ENCODE results near the gene SCGB1A1.
"Not testable (repeated sequence)": the region's sequence is repeated elsewhere in the genome, so short reads cannot be mapped to it uniquely, and the experiment has no call there.

SCGB1A1 gene

GRCh38 chr11:62423012-62423411 is 4.2 kb downstream of the SCGB1A1 start:
- no peak for DNase-seq

- peak in 1 of 2 donors; percentile 25 for DNase-seq
These were observed 8.9 kb downstream of the SCGB1A1 start for GRCh38 chr11:62427630-62428233.

DNA sequence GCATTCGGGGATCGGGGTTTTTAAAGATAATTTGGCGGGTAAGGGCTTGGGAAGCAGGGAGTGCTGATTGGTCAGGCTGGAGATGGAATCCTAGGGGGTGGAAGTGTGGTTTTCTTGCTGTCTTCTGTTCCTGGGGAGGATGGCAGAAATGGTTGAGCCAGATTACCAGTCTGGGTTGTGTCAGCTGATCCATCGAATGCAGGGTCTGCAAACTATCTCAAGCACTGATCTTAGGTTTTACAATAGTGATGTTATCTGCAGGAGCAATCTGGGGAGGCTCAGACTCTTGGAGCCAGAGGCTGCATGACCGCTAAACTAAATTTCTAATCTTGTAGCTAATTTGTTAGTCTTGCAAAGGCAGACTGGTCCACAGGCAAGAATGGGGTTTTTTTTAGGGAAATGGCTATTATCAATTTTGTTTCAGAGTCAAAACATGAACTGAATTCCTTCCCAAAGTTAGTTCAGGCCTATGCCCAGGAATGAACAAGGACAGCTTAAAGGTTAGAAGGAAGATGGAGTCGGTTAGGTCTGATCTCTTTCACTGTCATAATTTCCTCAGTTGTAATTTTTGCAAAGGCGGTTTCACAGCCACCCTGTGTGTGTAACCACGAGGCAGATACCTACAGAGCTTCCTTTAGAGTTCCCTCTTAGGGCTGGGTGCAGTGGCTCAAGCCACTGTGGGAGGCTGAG is 10.2 kb downstream of the SCGB1A1 start:
- no peak for DNase-seq

GRCh38 chr11:62430425-62430824 is 11.6 kb downstream of the SCGB1A1 start:
- no peak for DNase-seq

GRCh38 chr11:62431171-62431901 is 12.5 kb downstream of the SCGB1A1 start:
- DNase-seq, result no peak

DNA sequence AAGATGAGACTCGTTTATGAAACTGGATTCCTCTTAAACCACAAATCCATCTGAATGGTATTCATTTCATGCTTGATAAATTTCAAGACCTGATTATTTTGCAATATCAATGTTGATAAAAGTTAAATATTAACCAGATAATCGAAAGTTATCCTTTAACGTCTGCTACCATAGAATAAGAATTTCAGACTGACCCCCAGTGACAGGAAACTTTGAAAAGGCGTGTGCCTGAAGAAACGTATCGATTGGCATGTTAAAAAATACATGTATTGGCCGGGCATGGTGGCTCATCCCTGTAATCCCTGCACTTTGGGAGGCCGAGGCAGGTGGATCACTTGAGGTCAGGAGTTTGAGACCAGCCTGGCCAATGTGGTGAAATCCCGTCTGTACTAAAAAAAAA is 13.9 kb downstream of the SCGB1A1 start:
- no peak for DNase-seq

- DNase-seq, result no peak
These were observed 14.5 kb downstream of the SCGB1A1 start for GRCh38 chr11:62433141-62433903.

GRCh38 chr11:62433904-62434276 is 15.1 kb downstream of the SCGB1A1 start:
- DNase-seq, result no peak

DNA sequence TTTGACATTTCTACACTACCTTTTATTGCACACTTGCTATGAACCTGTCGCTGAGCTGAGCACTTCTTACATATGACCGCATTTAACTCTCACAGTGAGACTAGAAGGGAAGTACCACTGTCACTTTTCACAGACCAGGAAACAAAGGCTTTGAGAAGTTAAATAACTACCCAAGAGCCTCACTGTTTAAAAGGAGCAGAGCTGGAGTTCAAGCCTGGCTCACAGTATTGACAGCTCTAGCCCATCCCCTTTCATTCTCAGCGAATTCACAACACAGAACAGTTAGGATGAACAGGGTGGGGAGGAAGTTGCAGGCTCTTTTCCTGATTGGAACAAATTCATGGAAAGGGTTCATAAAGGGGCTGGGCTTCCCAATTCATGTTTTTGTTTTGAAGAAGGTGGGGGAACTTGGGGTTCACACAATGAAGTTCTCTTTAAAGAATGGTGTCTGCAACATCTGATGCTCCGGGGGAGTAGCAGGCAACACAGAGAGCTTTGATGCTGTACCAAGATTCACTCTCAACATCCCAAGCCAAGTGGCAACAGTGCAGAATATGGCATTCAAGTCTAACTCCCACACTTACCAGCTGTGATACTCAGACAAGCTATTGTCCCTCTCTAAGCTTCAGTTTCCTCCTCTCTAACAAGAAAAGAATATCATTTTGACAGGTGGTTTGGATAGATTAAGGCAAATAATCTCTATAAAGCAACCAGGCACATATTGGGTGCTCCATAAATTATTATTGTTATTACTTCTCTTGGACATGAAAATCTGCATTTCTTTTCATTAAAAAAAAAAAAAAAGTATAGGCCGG is 17.2 kb downstream of the SCGB1A1 start:
- DNase-seq, result peak in 1 of 2 donors; percentile 38

- DNase-seq, result no peak
These were observed 18.8 kb downstream of the SCGB1A1 start for GRCh38 chr11:62437616-62438015.

GRCh38 chr11:62438641-62439040 is 19.8 kb downstream of the SCGB1A1 start:
- no peak for DNase-seq

DNA sequence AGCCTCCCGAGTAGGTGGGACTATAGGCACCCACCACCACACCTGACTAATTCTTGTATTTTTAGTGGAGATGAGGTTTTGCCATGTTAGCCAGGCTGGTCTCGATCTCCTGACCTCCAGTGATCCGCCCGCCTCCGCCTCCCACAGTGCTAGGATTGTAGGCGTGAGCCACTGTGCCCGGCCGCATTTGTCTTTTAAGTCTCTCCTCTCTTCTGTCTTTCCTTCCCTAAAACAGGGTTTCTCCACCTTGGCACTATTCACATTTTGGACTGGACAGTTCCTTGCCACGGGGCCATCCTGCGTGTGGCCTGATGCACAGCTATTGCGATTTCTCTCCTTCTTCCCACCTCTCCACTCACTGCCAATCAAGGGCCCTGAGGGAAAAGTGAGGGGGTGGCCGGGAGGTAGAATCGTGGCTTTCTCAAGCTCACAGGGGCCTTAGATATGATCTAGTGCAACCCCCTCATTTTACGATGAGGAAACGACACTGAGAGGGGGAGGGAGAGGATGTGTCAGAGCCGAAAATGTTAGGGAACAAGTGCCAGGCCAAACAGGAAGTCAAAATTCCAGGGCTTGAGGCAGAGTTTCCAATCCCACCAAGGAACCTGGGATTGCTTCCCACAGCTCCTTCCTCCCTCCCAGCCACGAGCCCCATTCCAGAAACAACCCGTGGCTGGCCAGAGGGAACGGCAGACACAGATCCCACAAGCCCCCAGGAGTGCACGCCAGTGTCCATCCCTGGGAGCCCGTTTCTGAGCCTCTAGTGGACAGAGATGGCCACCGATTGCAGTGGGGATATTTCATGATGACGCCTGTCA is 21.2 kb downstream of the SCGB1A1 start:
- no peak for DNase-seq

DNA sequence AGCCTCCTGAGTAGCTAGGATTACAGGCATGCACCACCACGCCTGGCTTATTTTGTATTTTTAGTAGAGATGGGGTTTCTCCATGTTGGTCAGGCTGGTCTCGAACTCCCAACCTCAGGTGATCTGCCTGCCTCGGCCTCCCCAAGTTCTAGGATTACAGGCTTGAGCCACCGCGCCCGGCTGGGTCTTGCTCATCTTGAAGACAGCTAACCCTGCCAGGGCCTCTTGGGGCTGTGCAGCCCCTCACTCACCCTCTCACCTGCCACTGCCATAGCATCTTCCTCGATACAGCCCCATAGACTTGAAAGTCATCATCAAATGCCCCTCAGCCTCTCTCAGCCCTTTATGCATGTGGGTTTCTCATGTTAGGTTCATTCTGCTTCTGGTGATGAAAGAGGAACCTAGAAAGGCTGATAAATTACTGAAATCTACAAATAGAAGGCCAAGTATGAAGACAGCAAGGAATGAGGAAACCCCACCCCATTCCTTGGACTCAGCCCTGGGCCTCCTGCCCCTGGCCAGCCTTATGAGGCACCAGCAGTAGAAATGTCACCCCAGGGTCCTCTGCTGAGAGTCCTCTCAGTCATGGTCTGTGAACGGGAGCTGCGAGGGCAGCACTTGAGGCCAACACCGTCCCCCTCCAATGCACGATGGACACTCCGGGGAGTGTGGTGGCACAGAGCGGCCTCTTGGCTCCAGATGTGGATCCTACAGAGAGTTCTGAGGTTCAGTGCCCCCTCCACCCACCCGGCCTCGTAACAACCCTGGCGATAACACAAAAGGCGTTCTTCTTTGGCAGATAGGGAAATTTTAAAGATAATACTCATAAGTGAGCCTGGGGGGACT is 24.8 kb downstream of the SCGB1A1 start:
- DNase-seq, result peak; percentile 14 to 41

DNA sequence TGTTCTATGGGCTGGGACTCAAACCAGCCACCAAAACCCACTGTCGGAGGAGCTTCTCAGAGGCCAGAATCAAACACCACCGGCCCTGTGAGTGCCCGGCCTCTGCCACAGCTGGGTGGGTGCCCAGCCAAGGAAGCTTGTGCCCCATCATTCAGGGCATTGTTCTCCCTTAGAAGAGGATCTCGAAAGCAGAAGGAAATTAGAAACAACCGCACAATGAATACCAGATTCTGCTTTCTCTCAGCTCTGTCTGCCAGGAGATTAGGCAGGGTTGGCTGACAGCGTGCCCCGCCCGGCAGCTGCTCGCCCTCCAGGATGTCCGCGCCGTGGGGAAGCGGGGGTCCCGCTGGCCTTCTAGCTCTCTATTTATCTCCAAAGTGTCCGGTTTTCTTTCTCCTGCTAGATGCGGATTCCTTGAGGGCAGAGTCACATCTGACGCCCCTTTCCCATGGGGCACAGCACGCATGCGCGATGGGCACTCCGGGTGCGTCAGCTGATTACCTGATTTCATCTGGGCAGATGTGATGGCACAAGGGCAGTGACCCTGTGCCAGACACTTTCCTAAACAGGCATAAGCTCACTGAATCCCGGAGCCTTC is 25.5 kb downstream of the SCGB1A1 start:
- peak; percentile 41 to 64 for DNase-seq

GRCh38 chr11:62444835-62445234 is 26.0 kb downstream of the SCGB1A1 start:
- DNase-seq, result no peak

DNA sequence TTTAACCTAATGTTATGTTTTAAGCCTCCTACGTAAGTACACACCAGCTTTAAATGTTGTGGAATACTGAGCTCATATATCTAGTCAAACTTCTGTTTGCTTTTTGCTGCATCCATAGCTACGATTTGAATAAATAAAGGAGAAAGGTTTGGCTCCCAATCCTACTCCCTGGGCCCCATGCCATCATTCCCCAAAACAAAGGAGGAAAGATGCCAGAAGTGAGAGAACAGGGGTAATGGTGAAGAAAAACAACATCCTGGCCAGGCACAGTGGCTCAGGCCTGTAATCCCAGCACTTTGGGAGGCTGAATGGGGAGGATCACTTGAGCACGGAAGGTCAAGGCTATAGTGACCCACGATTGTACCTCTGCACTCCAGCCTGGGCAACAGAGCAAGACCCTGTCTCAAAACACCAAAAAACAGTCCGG is 26.5 kb downstream of the SCGB1A1 start:
- DNase-seq, result no peak

DNA sequence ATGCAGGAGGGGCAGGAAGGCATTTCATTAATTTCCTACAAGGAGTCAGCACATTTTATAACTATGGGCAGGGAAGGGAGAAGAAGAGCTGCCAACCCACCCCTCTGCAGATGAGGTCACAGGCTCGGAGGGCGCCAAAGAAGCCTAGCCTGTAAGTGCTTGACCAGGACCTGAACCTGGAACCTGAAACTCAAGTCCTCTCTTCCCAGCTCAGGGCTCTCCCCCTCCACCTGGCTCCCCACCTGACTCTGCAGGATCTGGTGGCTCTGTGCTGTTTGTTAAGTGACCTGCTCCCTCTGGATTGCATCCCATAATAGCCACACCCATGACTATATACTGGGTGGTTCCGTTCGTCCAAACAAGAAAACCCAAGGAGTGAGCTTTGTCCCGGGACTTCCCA is 27.3 kb downstream of the SCGB1A1 start:
- DNase-seq, result no peak

DNA sequence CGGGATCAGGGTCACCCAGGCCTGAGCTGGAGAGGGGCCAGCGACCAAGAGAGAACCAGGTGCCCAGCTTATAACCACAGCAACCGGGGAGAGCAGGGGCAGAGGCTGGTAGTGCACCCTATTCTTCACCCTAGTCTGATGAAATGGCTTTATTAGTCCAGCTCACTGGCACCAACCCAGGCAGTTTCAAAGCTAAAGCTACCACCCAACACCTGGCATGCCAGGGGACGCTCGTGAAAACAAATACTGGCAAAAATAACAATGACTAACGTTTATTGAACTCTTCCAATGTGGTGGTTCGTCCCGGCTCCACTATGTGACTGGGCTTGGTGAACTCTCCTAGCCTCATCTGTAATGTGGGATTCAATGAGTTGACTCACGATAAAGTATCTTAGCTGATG is 30.6 kb downstream of the SCGB1A1 start:
- DNase-seq, result no peak

- not testable (repeated sequence) for DNase-seq
These were observed 31.1 kb downstream of the SCGB1A1 start for GRCh38 chr11:62449912-62450311.
